Heart right ventricle (tissue), 16 donors: Measurements from ENCODE around the gene IQCK. TPM values are rescaled to one million over a fixed set of nuclear protein-coding genes. Genes with fewer than 3 reads are reported as not detected.
A peak's percentile ranks its signal among the peaks of the same experiment; 100 is the strongest.

ENCODE experiments used
- ATAC-seq, 8 donors: fragments of 200-7000 bp; cut with Tn5 transposase; one replicate each; pipeline ENCODE4 v1.9.1; 2020; ENCODE audit warnings: mild to moderate bottlenecking in 8 of 8, moderate library complexity in 8 of 8, moderate number of reproducible peaks in 1 of 8
- DNase-seq, 2 donors: peaks; one replicate each; pipeline ENCODE4 v3.0.0-alpha.2; 2020
- H3K27ac ChIP-seq, 10 donors: fragments of 200-600 bp; sonication (generic) in 2 of 10; one replicate each; pipeline versions ENCODE4 v1.5.0 to v1.8.0; 2020 to 2022; ENCODE audit warnings: mild to moderate bottlenecking in 3 of 10
- H3K27me3 ChIP-seq, 7 donors: fragments of 200-600 bp; one replicate each; pipeline ENCODE4 v1.8.0; 2021 to 2022; ENCODE audit warnings: mild to moderate bottlenecking in 2 of 7
- H3K36me3 ChIP-seq, 9 donors: fragments of 200-600 bp; sonication (generic) in 1 of 9; one replicate each; pipeline versions ENCODE4 v1.5.0 to v1.8.0; 2020 to 2022; ENCODE audit warnings: mild to moderate bottlenecking in 2 of 9
- H3K4me1 ChIP-seq, 9 donors: fragments of 200-600 bp; sonication (generic) in 1 of 9; one replicate each; pipeline versions ENCODE4 v1.5.0 to v1.8.0; 2020 to 2022; ENCODE audit warnings: mild to moderate bottlenecking in 4 of 9
- H3K4me3 ChIP-seq, 10 donors: fragments of 200-600 bp; sonication (generic) in 2 of 10; one replicate each; pipeline versions ENCODE4 v1.5.0 to v1.8.0; 2020 to 2022; ENCODE audit warnings: mild to moderate bottlenecking in 7 of 10, moderate library complexity in 2 of 10
- H3K9me3 ChIP-seq, 11 donors: fragments of 200-600 bp in 10 of 11; sonication (generic) in 2 of 11; one replicate each; pipeline versions ENCODE4 v1.5.0 to v1.8.0; 2013 to 2022; ENCODE audit warnings: mild to moderate bottlenecking in 2 of 11, control low read depth in 1 of 11, moderate library complexity in 1 of 11
- WGBS, 2 donors: extraction: QIAGEN DNeasy Blood & Tissue Kit; methylation state at CpG; one replicate each; pipeline ENCODE4 v1.1.7; 2013; ENCODE audit warnings: inconsistent platforms in 1 of 2; 5-methylcytosine and 5-hydroxymethylcytosine counted together
- intact Hi-C, 10 donors: fragments of 100-400 bp; cut with DNase I; formaldehyde crosslinking; loops; one replicate each; pipeline versions ENCODE4 v1.11.1 to v1.14.2; 2022
- polyA plus RNA-seq, 2 donors: library from polyadenylated mRNA; stranded (reverse); fragments of 200-250 nt; gene quantifications; one replicate each; pipeline ENCODE4 v1.2.3, GENCODE V29; 2013
- total RNA-seq, 10 donors: library from RNA; stranded (reverse); fragmentation: NEBNext Ultra II Directional in 3 of 10; extraction: Animal tissue kit (Norgen Biotek cat#: 25700) in 3 of 10; gene quantifications; one replicate each; pipeline versions ENCODE4 v1.2.1 to v1.2.4, GENCODE V29; 2021 to 2023
- TF ChIP-seq, protein P1 (sequence below), 9 donors: fragments of 200-600 bp; sonication (generic) in 2 of 9; IDR thresholded peaks; one replicate each; pipeline versions ENCODE4 v1.5.0 to v1.8.0; 2021 to 2022; ENCODE audit warnings: antibody characterized with exemption in 9 of 9, mild to moderate bottlenecking in 5 of 9, moderate library complexity in 1 of 9
- donor health status: Arrhythmogenic right ventricular cardiomyopathy.
- donor health status: ischemic (EF 13 %, LVEDD 7.1; RV severe dilation, severe dysfunction).
- donor health status: healthy with polysubstance abuse.
- donor health status: DM: no; HTN: yes; CAD: no.
- donor health status: DM: no; HTN: no; CAD: no.
- donor health status: ischemic (EF 25% LVEDD 6.9; RV normal size, moderate dysfunction).
- donor health status: ischemic (EF 25% LVEDD 5.7; RV mildly dilated, moderate dysfunction).
- donor health status: healthy.
- donor health status: DM: yes; HTN: yes; CAD: no.
- donor health status: Ischemic cardiomyopathy.
- donor health status: ischemic (EF 35%, LVEDD 5.7; RV mildly dilated, moderate dysfunction).
- donor health status: nonischemic (EF 11% LVEDD 7.7; RV severe dilation, severe dysfunction).
- donor health status: DM: yes; HTN: yes; CAD: no.
- donor health status: PGD.
- donor health status: ischemic (EF 29% LVEDD 5.4; RV normal size, mild dysfunction).
- donor health status: nonischemic (EF 23%, LVEDD 6.1; RV moderate dilation, normal function).

IQCK gene
- total and polyA plus RNA-seq, 12 donors, result 5.5 to 11.7 (median 7.4) TPM

DNA sequence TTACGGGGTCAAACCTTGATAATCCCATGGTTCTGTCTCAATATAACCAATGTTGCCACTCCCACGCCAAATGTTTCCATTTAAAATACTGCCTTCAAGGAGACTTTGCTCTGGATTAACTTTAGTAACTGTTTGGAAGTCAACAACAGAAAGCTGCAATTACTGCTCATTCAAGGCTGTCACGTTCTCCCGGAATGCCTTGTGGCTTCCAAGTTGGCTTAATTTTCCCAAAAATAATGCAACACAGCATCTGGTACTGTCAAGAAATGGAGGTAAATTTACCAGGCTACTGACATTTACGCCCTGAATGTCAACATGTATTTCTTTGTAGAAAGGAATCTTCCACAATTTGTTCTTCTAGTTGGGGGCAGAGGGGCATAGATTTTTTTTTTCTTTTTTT lies 128.4 kb downstream of the IQCK start:
- TF ChIP-seq, protein P1, sequence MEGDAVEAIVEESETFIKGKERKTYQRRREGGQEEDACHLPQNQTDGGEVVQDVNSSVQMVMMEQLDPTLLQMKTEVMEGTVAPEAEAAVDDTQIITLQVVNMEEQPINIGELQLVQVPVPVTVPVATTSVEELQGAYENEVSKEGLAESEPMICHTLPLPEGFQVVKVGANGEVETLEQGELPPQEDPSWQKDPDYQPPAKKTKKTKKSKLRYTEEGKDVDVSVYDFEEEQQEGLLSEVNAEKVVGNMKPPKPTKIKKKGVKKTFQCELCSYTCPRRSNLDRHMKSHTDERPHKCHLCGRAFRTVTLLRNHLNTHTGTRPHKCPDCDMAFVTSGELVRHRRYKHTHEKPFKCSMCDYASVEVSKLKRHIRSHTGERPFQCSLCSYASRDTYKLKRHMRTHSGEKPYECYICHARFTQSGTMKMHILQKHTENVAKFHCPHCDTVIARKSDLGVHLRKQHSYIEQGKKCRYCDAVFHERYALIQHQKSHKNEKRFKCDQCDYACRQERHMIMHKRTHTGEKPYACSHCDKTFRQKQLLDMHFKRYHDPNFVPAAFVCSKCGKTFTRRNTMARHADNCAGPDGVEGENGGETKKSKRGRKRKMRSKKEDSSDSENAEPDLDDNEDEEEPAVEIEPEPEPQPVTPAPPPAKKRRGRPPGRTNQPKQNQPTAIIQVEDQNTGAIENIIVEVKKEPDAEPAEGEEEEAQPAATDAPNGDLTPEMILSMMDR (IDR thresholded peaks at IDR 0.05), result no peak
- Histone ChIP-seq H3K27me3 (no peaks in the 10 kb centered on the region), H3K36me3 (no peaks in the 10 kb centered on the region), H3K27ac (no peak overlapping the region), H3K9me3 (no peaks in the 10 kb centered on the region), H3K4me1 (peaks cover 3 to 33% (median 11%) of the 10 kb centered on the region in 9 donors), H3K4me3 (no peak overlapping the region)
- ATAC-seq (no peak), DNase-seq (no peak)
- 94 to 98% methylated on average over 5 of the region's 5 CpGs for WGBS, 2 donors
- intact Hi-C loops, result loop anchor here in 1 of 10 donors (5.0 kb wide), 1 partner anchor 36 kb away; the partner anchor contains the start of gene GPRC5B

DNA sequence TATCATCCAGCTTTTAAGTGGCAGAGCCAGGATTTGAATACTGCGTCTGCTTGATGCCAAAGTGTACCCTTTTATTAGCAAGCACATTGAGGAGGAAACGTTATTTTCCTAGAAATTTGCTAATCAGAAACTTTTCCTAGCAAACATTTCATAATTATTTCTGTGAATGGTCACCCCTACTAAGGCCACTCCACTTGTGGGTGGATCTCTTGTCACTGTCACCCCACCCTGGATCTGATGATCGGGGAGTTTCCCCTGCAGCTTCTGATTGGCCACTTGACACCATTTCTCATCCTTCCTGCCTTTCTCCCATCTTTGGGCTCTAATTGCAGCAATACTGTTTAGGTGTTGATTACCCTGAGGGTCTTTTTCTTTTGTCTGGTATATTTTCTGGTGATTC lies 130.7 kb downstream of the IQCK start:
- 88 to 97% methylated on average over 3 of the region's 3 CpGs for WGBS, 2 donors

GRCh38 chr16:19850131-19850817 lies 132.2 kb downstream of the IQCK start:
- Histone ChIP-seq H3K4me3 (no peak overlapping the region), H3K9me3 (no peaks in the 10 kb centered on the region), H3K27ac (peak overlapping the region in 4 of 10 donors; percentile 38 to 68 (median 57)), H3K4me1 (peaks cover 3 to 30% (median 17%) of the 10 kb centered on the region in 9 donors), H3K27me3 (no peaks in the 10 kb centered on the region), H3K36me3 (peaks cover 0 to 4% (median 0%) of the 10 kb centered on the region in 9 donors)
- intact Hi-C loops, result loop anchor here in 1 of 10 donors (10.0 kb wide), 1 partner anchor 115 kb away; no protein-coding TSS in a partner anchor
- WGBS, 2 donors, result 95 to 96% methylated on average over 11 of the region's 11 CpGs
- TF ChIP-seq, protein P1 (IDR thresholded peaks at IDR 0.05), result no peak
- ATAC-seq (no peak), DNase-seq (no peak)

More for the DNA sequence above, 130.7 kb downstream of the IQCK start:
- Histone ChIP-seq H3K4me1 (peaks cover 3 to 36% (median 17%) of the 10 kb centered on the region in 9 donors), H3K9me3 (no peaks in the 10 kb centered on the region), H3K27ac (no peak overlapping the region), H3K36me3 (no peaks in the 10 kb centered on the region), H3K27me3 (no peaks in the 10 kb centered on the region), H3K4me3 (no peak overlapping the region)
- ATAC-seq, result no peak
- intact Hi-C loops, result loop anchor here in 1 of 10 donors (5.0 kb wide), 1 partner anchor 34 kb away; the partner anchor contains the start of gene GPRC5B
- no peak for DNase-seq
- TF ChIP-seq, protein P1 (IDR thresholded peaks at IDR 0.05), result no peak

GRCh38 chr16:19851476-19851875 lies 133.4 kb downstream of the IQCK start:
- peaks cover 0 to 16% (median 0%) of the 10 kb centered on the region in 9 donors for H3K36me3 ChIP-seq
- H3K4me1 ChIP-seq, result peaks cover 3 to 28% (median 17%) of the 10 kb centered on the region in 9 donors
- peak overlapping the region in 6 of 10 donors; percentile 19 to 68 (median 50) for H3K27ac ChIP-seq
- 31 to 37% methylated on average over 7 of the region's 7 CpGs for WGBS, 2 donors
- DNase-seq, result peak; percentile 21 to 38
- no peaks in the 10 kb centered on the region for H3K27me3 ChIP-seq
- ATAC-seq, result peak; percentile 30 to 83 (median 71)
- H3K9me3 ChIP-seq, result no peaks in the 10 kb centered on the region
- intact Hi-C loops, result loop anchor here in 1 of 10 donors (10.0 kb wide), 1 partner anchor 117 kb away; no protein-coding TSS in a partner anchor
- TF ChIP-seq, protein P1 (IDR thresholded peaks at IDR 0.05), result no peak
- no peak overlapping the region for H3K4me3 ChIP-seq
